Vagina (tissue), 2 donors: ENCODE data around the gene INPP4A. TPM values are rescaled to one million over a fixed set of nuclear protein-coding genes. Genes with fewer than 3 reads are reported as not detected.

ENCODE experiments used
- DNase-seq, 2 donors: peaks; one replicate each; pipeline ENCODE4 v3.0.0-alpha.2; 2017; ENCODE audit errors: extremely low spot score in 2 of 2
- H3K27ac ChIP-seq: fragments of 200-600 bp; sonication (generic); one replicate; pipeline ENCODE4 v1.5.1; 2019
- H3K27me3 ChIP-seq: fragments of 200-600 bp; sonication (generic); one replicate; pipeline ENCODE4 v1.5.1; 2019
- H3K36me3 ChIP-seq, 2 donors: fragments of 200-600 bp; sonication (generic); one replicate each; pipeline ENCODE4 v1.5.1; 2017 to 2019
- H3K4me1 ChIP-seq: fragments of 200-600 bp; sonication (generic); one replicate; pipeline ENCODE4 v1.5.1; 2019
- H3K4me3 ChIP-seq, 2 donors: fragments of 200-600 bp; sonication (generic); 1 replicate in 1 of 2; 2 replicates in 1 of 2; pipeline ENCODE4 v1.5.1; 2016 to 2019
- H3K9me3 ChIP-seq: fragments of 200-600 bp; sonication (generic); one replicate; pipeline ENCODE4 v1.5.1; 2019
- CTCF ChIP-seq, 3 experiments: fragments of 450-650 bp in 2 of 3; fragments of 200-600 bp in 1 of 3; sonication (generic) in 1 of 3; IDR thresholded peaks; one replicate each; pipeline ENCODE4 v1.5.1; 2017 to 2019; ENCODE audit warnings: antibody characterized with exemption in 3 of 3, mild to moderate bottlenecking in 2 of 3, moderate library complexity in 2 of 3
- POLR2A ChIP-seq, 2 donors: fragments of 450-650 bp; IDR thresholded peaks; one replicate each; pipeline ENCODE4 v1.6.1; 2017; ENCODE audit warnings: antibody characterized with exemption in 2 of 2, mild to moderate bottlenecking in 2 of 2, moderate library complexity in 2 of 2
- POLR2AphosphoS5 ChIP-seq, 2 donors: sonication (generic); formaldehyde crosslinking; IDR thresholded peaks; one replicate each; pipeline ENCODE4 v1.9.0; 2017; ENCODE audit warnings: antibody characterized with exemption in 2 of 2, mild to moderate bottlenecking in 2 of 2, low read depth in 1 of 2; ENCODE audit not compliant: insufficient read depth in 1 of 2
- intact Hi-C: fragments of 100-400 bp; cut with DNase I; formaldehyde crosslinking; loops from one replicate; pipeline ENCODE4 v1.15.1; 2023
- total RNA-seq: library from RNA; depleted of rRNA; stranded (reverse); fragments of >200 nt; gene quantifications from one replicate; pipeline ENCODE4 v1.2.3, GENCODE V29; 2016

INPP4A gene
- total RNA-seq, 1 donor from 2014 or later, result 38.1 TPM

GRCh38 chr2:98494699-98495098 is 50.0 kb downstream of the INPP4A start:
- Histone ChIP-seq H3K4me1 (peaks cover 18% of the 10 kb centered on the region), H3K27ac (no peak overlapping the region), H3K4me3 (no peak overlapping the region), H3K9me3 (no peaks in the 10 kb centered on the region), H3K27me3 (no peaks in the 10 kb centered on the region), H3K36me3 (no peaks in the 10 kb centered on the region)
- no peak for TF ChIP-seq POLR2A (IDR thresholded peaks at IDR 0.05)
- intact Hi-C loops, result no loop called here
- no peak for DNase-seq

GRCh38 chr2:98496750-98497493 is 52.3 kb downstream of the INPP4A start:
- Histone ChIP-seq H3K9me3 (no peaks in the 10 kb centered on the region), H3K36me3 (no peaks in the 10 kb centered on the region), H3K4me3 (no peak overlapping the region), H3K27me3 (no peaks in the 10 kb centered on the region), H3K27ac (no peak overlapping the region), H3K4me1 (peaks cover 4% of the 10 kb centered on the region)
- TF ChIP-seq POLR2AphosphoS5 (IDR thresholded peaks at IDR 0.05; ENCODE audit: insufficient read depth in 1 of 2, low read depth in 1 of 2) (no peak), CTCF (IDR thresholded peaks at IDR 0.05) (no peak), POLR2A (IDR thresholded peaks at IDR 0.05) (no peak)
- intact Hi-C loops, result no loop called here
- no peak for DNase-seq

- Histone ChIP-seq H3K27me3 (no peaks in the 10 kb centered on the region), H3K9me3 (no peaks in the 10 kb centered on the region), H3K4me1 (peaks cover 23% of the 10 kb centered on the region), H3K27ac (no peak overlapping the region), H3K36me3 (no peaks in the 10 kb centered on the region), H3K4me3 (no peak overlapping the region)
- intact Hi-C loops, result no loop called here
- TF ChIP-seq POLR2A (IDR thresholded peaks at IDR 0.05), result no peak
- TF ChIP-seq POLR2AphosphoS5 (IDR thresholded peaks at IDR 0.05; ENCODE audit: insufficient read depth in 1 of 2, low read depth in 1 of 2), result no peak
- no peak for TF ChIP-seq CTCF (IDR thresholded peaks at IDR 0.05)
- DNase-seq, result no peak
These were observed 54.2 kb downstream of the INPP4A start for GRCh38 chr2:98498703-98499440.

GRCh38 chr2:98500561-98500960 is 55.9 kb downstream of the INPP4A start:
- H3K36me3 ChIP-seq, result no peaks in the 10 kb centered on the region
- no peak for DNase-seq
- no peak overlapping the region for H3K27ac ChIP-seq
- H3K4me1 ChIP-seq, result peaks cover 38% of the 10 kb centered on the region
- no peaks in the 10 kb centered on the region for H3K27me3 ChIP-seq
- H3K4me3 ChIP-seq, result no peak overlapping the region
- H3K9me3 ChIP-seq, result no peaks in the 10 kb centered on the region
- TF ChIP-seq CTCF (IDR thresholded peaks at IDR 0.05), result no peak
- intact Hi-C loops, result no loop called here

GRCh38 chr2:98501223-98501622 is 56.6 kb downstream of the INPP4A start:
- intact Hi-C loops, result no loop called here
- Histone ChIP-seq H3K27me3 (no peaks in the 10 kb centered on the region), H3K4me3 (no peak overlapping the region), H3K36me3 (no peaks in the 10 kb centered on the region), H3K27ac (no peak overlapping the region), H3K9me3 (no peaks in the 10 kb centered on the region), H3K4me1 (peaks cover 41% of the 10 kb centered on the region)
- DNase-seq, result no peak
- TF ChIP-seq POLR2A (IDR thresholded peaks at IDR 0.05), result no peak
- no peak for TF ChIP-seq CTCF (IDR thresholded peaks at IDR 0.05)
- no peak for TF ChIP-seq POLR2AphosphoS5 (IDR thresholded peaks at IDR 0.05; ENCODE audit: insufficient read depth in 1 of 2, low read depth in 1 of 2)
